Measurements from ENCODE around the gene CCND1. TPM values are rescaled to one million over a fixed set of nuclear protein-coding genes. Genes with fewer than 3 reads are reported as not detected.

The CCND1 gene
- total RNA-seq: 350 and 427 TPM in 2 replicates

GRCh38 chr11:69640995-69641581 lies at the start of gene CCND1:
TSS of gene CCND1 (plus strand) at chr11:69641156. CDS start at chr11:69641314, 158 bp downstream.

GRCh38 chr11:69674886-69675714 lies 34.1 kb downstream of the CCND1 start, which contains the start of gene LTO1:
TSS of gene LTO1 (minus strand) at chr11:69675353. CDS start at chr11:69675239, 114 bp downstream.

Other genes starting within 250 kb of the CCND1 start
- not detected in 2 replicates for gene LINC01488, start 159.5 kb upstream of the CCND1 start, total RNA-seq
- 12.6 and 16.6 TPM in 2 replicates for gene LTO1, start 34.2 kb downstream of the CCND1 start, total RNA-seq
- gene FGF19, start 62.9 kb downstream of the CCND1 start, total RNA-seq: not detected in 2 replicates
- not detected in 2 replicates for gene FGF4, start 134.2 kb downstream of the CCND1 start, total RNA-seq
- not detected in 2 replicates for gene FGF3, start 178.3 kb downstream of the CCND1 start, total RNA-seq